Trophoblast cell (in vitro differentiated cells and primary cell): Measurements from ENCODE around the gene PRKAA2.
A peak's percentile ranks its signal among the peaks of the same experiment; 100 is the strongest.

Experiments used
- DNase-seq, 2 donors: peaks; one replicate each; pipeline ENCODE4 v3.0.0-alpha.2; 2016
- H2AFZ ChIP-seq: 2 replicates; pipeline ENCODE4 v1.6.1; 2013; ENCODE audit warnings: low read length, moderate library complexity, mild to moderate bottlenecking; ENCODE audit not compliant: insufficient read depth, poor library complexity
- H2AK5ac ChIP-seq: 2 replicates; pipeline ENCODE4 v1.6.1; 2013; ENCODE audit warnings: mild to moderate bottlenecking, low read length
- H2BK120ac ChIP-seq: 2 replicates; pipeline ENCODE4 v1.6.1; 2013; ENCODE audit warnings: low read length, mild to moderate bottlenecking, moderate library complexity; ENCODE audit not compliant: insufficient read depth, poor library complexity
- H2BK12ac ChIP-seq: 2 replicates; pipeline ENCODE4 v1.6.1; 2013; ENCODE audit warnings: mild to moderate bottlenecking, low read length, moderate library complexity
- H2BK5ac ChIP-seq: 2 replicates; pipeline ENCODE4 v1.6.1; 2013; ENCODE audit warnings: low read length, low read depth, moderate library complexity, mild to moderate bottlenecking; ENCODE audit not compliant: poor library complexity
- H3K14ac ChIP-seq: 2 replicates; pipeline ENCODE4 v1.6.1; 2013; ENCODE audit warnings: mild to moderate bottlenecking, low read length
- H3K18ac ChIP-seq: 2 replicates; pipeline ENCODE4 v1.6.1; 2013; ENCODE audit warnings: mild to moderate bottlenecking, low read length
- H3K23ac ChIP-seq: 2 replicates; pipeline ENCODE4 v1.6.1; 2013; ENCODE audit warnings: low read length
- H3K27ac ChIP-seq: 2 replicates; pipeline ENCODE4 v1.5.1; 2013; ENCODE audit warnings: low read depth, mild to moderate bottlenecking, inconsistent platforms, low read length, moderate library complexity
- H3K27me3 ChIP-seq: 2 replicates; pipeline ENCODE4 v1.6.1; 2013; ENCODE audit warnings: inconsistent platforms, mild to moderate bottlenecking, low read length, moderate library complexity; ENCODE audit not compliant: insufficient read depth
- H3K36me3 ChIP-seq, 2 experiments: 1 replicate in 1 of 2; 2 replicates in 1 of 2; pipeline ENCODE4 v1.6.1; 2013; ENCODE audit warnings: low read length in 2 of 2, mild to moderate bottlenecking in 2 of 2, moderate library complexity in 1 of 2; ENCODE audit not compliant: insufficient read depth in 2 of 2, control insufficient read depth in 1 of 2
- H3K4ac ChIP-seq: 2 replicates; pipeline ENCODE4 v1.6.1; 2013; ENCODE audit warnings: low read depth, mild to moderate bottlenecking, low read length, moderate library complexity
- H3K4me1 ChIP-seq, 2 experiments: 1 replicate in 1 of 2; 2 replicates in 1 of 2; pipeline ENCODE4 v1.6.1; 2013; ENCODE audit warnings: low read length in 2 of 2, mild to moderate bottlenecking in 2 of 2, moderate library complexity in 1 of 2; ENCODE audit not compliant: insufficient read depth in 2 of 2, control insufficient read depth in 1 of 2
- H3K4me2 ChIP-seq: 2 replicates; pipeline ENCODE4 v1.6.1; 2013; ENCODE audit warnings: inconsistent platforms, mild to moderate bottlenecking, low read length, moderate library complexity
- H3K4me3 ChIP-seq: 2 replicates; pipeline ENCODE4 v1.5.1; 2013; ENCODE audit warnings: mild to moderate bottlenecking, low read depth, low read length, inconsistent platforms
- H3K79me1 ChIP-seq: one replicate; pipeline ENCODE4 v1.6.1; 2013; ENCODE audit warnings: low read length
- H3K79me2 ChIP-seq: 2 replicates; pipeline ENCODE4 v1.6.1; 2013; ENCODE audit warnings: low read length, mild to moderate bottlenecking; ENCODE audit not compliant: control insufficient read depth, insufficient read depth, poor library complexity
- H3K9ac ChIP-seq: 2 replicates; pipeline ENCODE4 v1.6.1; 2013; ENCODE audit warnings: mild to moderate bottlenecking, low read length
- H3K9me3 ChIP-seq: 2 replicates; pipeline ENCODE4 v1.6.1; 2013; ENCODE audit warnings: low read depth, mild to moderate bottlenecking, control low read depth, inconsistent platforms, low read length; ENCODE audit not compliant: insufficient read depth
- H4K12ac ChIP-seq: 2 replicates; pipeline ENCODE4 v1.6.1; 2013; ENCODE audit warnings: low read depth, mild to moderate bottlenecking, low read length, moderate library complexity
- H4K8ac ChIP-seq: 2 replicates; pipeline ENCODE4 v1.6.1; 2013; ENCODE audit warnings: low read depth, mild to moderate bottlenecking, low read length, moderate library complexity
- H4K91ac ChIP-seq: one replicate; pipeline ENCODE4 v1.6.1; 2013; ENCODE audit warnings: low read depth, mild to moderate bottlenecking, low read length, moderate library complexity
- WGBS: extraction: QIAGEN DNeasy Blood & Tissue Kit; methylation state at CpG from one replicate; pipeline ENCODE4 v1.1.7; 2013; ENCODE audit warnings: missing lambda C conversion rate; ENCODE audit not compliant: insufficient read length, insufficient coverage; ENCODE audit errors: extremely low coverage; 5-methylcytosine and 5-hydroxymethylcytosine counted together

PRKAA2 gene

GRCh38 chr1:56715156-56715555 is 70.0 kb downstream of the PRKAA2 start:
- Histone ChIP-seq H3K4me2 (no peak overlapping the region), H3K18ac (no peak overlapping the region), H2BK120ac (no peak overlapping the region), H3K4ac (no peak overlapping the region), H2BK12ac (no peak overlapping the region), H3K79me1 (no peaks in the 10 kb centered on the region), H4K91ac (no peak overlapping the region), H4K12ac (no peak overlapping the region), H3K36me3 (no peaks in the 10 kb centered on the region), H3K79me2 (no peaks in the 10 kb centered on the region), H3K14ac (no peak overlapping the region), H2BK5ac (no peak overlapping the region), H3K27me3 (no peaks in the 10 kb centered on the region), H3K27ac (no peak overlapping the region), H4K8ac (no peak overlapping the region), H3K9me3 (no peaks in the 10 kb centered on the region), H3K9ac (no peak overlapping the region), H2AFZ (no peak overlapping the region), H3K4me1 (no peaks in the 10 kb centered on the region), H3K4me3 (no peak overlapping the region), H2AK5ac (no peak overlapping the region), H3K23ac (no peak overlapping the region)
- no CpG with 5 or more reads among the region's 1 CpG for WGBS
- peak in 1 of 2 donors; percentile 25 for DNase-seq

GRCh38 chr1:56719171-56719570 is 74.1 kb downstream of the PRKAA2 start:
- WGBS: no CpG with 5 or more reads among the region's 1 CpG
- no peak overlapping the region for H3K18ac ChIP-seq
- H3K27me3 ChIP-seq: no peaks in the 10 kb centered on the region
- H2BK12ac ChIP-seq: no peak overlapping the region
- no peaks in the 10 kb centered on the region for H3K9me3 ChIP-seq
- no peak overlapping the region for H2BK5ac ChIP-seq
- no peak overlapping the region for H4K91ac ChIP-seq
- no peak overlapping the region for H4K8ac ChIP-seq
- no peak overlapping the region for H3K4me3 ChIP-seq
- DNase-seq: no peak
- H3K36me3 ChIP-seq: no peaks in the 10 kb centered on the region
- no peak overlapping the region for H3K9ac ChIP-seq
- H2AK5ac ChIP-seq: no peak overlapping the region
- no peak overlapping the region for H3K14ac ChIP-seq
- H3K4me1 ChIP-seq: no peaks in the 10 kb centered on the region
- no peak overlapping the region for H3K23ac ChIP-seq
- no peaks in the 10 kb centered on the region for H3K79me2 ChIP-seq
- H3K4ac ChIP-seq: no peak overlapping the region
- H3K4me2 ChIP-seq: no peak overlapping the region
- H3K79me1 ChIP-seq: no peaks in the 10 kb centered on the region
- no peak overlapping the region for H3K27ac ChIP-seq
- no peak overlapping the region for H2BK120ac ChIP-seq
- no peak overlapping the region for H4K12ac ChIP-seq
- H2AFZ ChIP-seq: no peak overlapping the region

GRCh38 chr1:56726706-56727105 is 81.6 kb downstream of the PRKAA2 start:
- no peaks in the 10 kb centered on the region for H3K79me2 ChIP-seq
- H2BK120ac ChIP-seq: no peak overlapping the region
- H3K79me1 ChIP-seq: no peaks in the 10 kb centered on the region
- H3K14ac ChIP-seq: no peak overlapping the region
- no peak overlapping the region for H4K91ac ChIP-seq
- H3K27ac ChIP-seq: no peak overlapping the region
- H2AK5ac ChIP-seq: no peak overlapping the region
- H3K9me3 ChIP-seq: peaks cover 2% of the 10 kb centered on the region
- no peak overlapping the region for H2BK5ac ChIP-seq
- no peak overlapping the region for H3K4me2 ChIP-seq
- H2AFZ ChIP-seq: no peak overlapping the region
- no peaks in the 10 kb centered on the region for H3K27me3 ChIP-seq
- no peak overlapping the region for H4K12ac ChIP-seq
- no peak for DNase-seq
- H3K4ac ChIP-seq: no peak overlapping the region
- H3K9ac ChIP-seq: no peak overlapping the region
- H3K18ac ChIP-seq: no peak overlapping the region
- no peak overlapping the region for H4K8ac ChIP-seq
- no peak overlapping the region for H3K23ac ChIP-seq
- no peak overlapping the region for H2BK12ac ChIP-seq
- no peaks in the 10 kb centered on the region for H3K36me3 ChIP-seq
- H3K4me1 ChIP-seq: no peaks in the 10 kb centered on the region
- no peak overlapping the region for H3K4me3 ChIP-seq

DNA sequence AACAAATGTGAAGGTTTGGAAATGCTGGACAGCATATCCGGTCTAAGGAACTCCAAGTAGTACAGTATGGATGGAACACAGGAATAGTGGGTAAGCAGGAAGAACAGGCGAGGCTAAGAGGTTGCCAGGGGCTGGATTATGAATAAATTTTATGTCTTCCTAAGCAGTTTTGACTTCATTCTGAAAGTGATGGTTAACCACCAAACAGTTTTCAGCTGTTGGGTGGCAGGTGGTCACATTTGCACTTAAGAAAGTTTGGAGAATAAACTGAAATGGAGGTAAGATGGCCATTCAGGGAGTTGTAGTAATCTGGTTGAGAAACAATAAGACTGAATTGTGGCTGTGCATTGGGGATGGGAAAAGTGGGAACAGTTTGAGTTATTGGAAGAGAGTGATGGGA is 83.8 kb downstream of the PRKAA2 start:
- Histone ChIP-seq H4K8ac (no peak overlapping the region), H2AK5ac (no peak overlapping the region), H3K79me1 (no peaks in the 10 kb centered on the region), H3K14ac (no peak overlapping the region), H3K9me3 (peaks cover 2% of the 10 kb centered on the region), H3K9ac (no peak overlapping the region), H3K27ac (no peak overlapping the region), H3K4ac (no peak overlapping the region), H3K23ac (no peak overlapping the region), H2BK12ac (no peak overlapping the region), H3K4me1 (no peaks in the 10 kb centered on the region), H3K79me2 (no peaks in the 10 kb centered on the region), H3K36me3 (no peaks in the 10 kb centered on the region), H4K91ac (no peak overlapping the region), H3K4me3 (no peak overlapping the region), H2AFZ (no peak overlapping the region), H3K4me2 (no peak overlapping the region), H2BK120ac (no peak overlapping the region), H3K18ac (no peak overlapping the region), H3K27me3 (no peaks in the 10 kb centered on the region), H4K12ac (no peak overlapping the region), H2BK5ac (no peak overlapping the region)
- no CpG with 5 or more reads among the region's 2 CpGs for WGBS
- DNase-seq: no peak
